Mesothelial cell of epicardium (in vitro differentiated cells): ENCODE data around the gene GRXCR2. TPM values are rescaled to one million over a fixed set of nuclear protein-coding genes. Genes with fewer than 3 reads are reported as not detected.

Experiments used
- DNase-seq, 2 experiments: peaks; one replicate each; pipeline ENCODE4 v3.0.0; 2021; ENCODE audit warnings: low spot score in 2 of 2; ENCODE audit not compliant: unreplicated experiment in 2 of 2
- H3K27ac Mint-ChIP-seq: 2 replicates; pipeline ENCODE4 v1.8.0; 2021; ENCODE audit warnings: mixed read lengths
- H3K27me3 Mint-ChIP-seq: 2 replicates; pipeline ENCODE4 v1.8.0; 2021; ENCODE audit warnings: low read depth, mixed read lengths
- H3K36me3 Mint-ChIP-seq: 2 replicates; pipeline ENCODE4 v1.8.0; 2021; ENCODE audit warnings: mixed read lengths
- H3K4me1 Mint-ChIP-seq: 2 replicates; pipeline ENCODE4 v1.8.0; 2021; ENCODE audit warnings: mixed read lengths
- H3K4me3 Mint-ChIP-seq: 2 replicates; pipeline ENCODE4 v1.8.0; 2021; ENCODE audit warnings: mild to moderate bottlenecking, moderate library complexity, mixed read lengths
- H3K9me3 Mint-ChIP-seq: 2 replicates; pipeline ENCODE4 v1.8.0; 2021; ENCODE audit warnings: mixed read lengths
- CTCF ChIP-seq: fragments of 200-600 bp; sonication (generic); IDR thresholded peaks from one replicate; pipeline ENCODE4 v1.5.0; 2021; ENCODE audit warnings: antibody characterized with exemption; ENCODE audit not compliant: unreplicated experiment
- total RNA-seq: library from RNA; stranded (reverse); gene quantifications from 3 replicates; pipeline ENCODE4 v1.2.1, GENCODE V29; 2021

Gene GRXCR2
- not detected in 3 replicates for total RNA-seq

- H3K27me3 Mint-ChIP-seq = peaks cover 4% of the 10 kb centered on the region
- DNase-seq = no peak
- H3K36me3 Mint-ChIP-seq = no peaks in the 10 kb centered on the region
- H3K4me3 Mint-ChIP-seq = no peak within 1 kb of the TSS
- no peaks in the 10 kb centered on the region for H3K4me1 Mint-ChIP-seq
- no peaks in the 10 kb centered on the region for H3K9me3 Mint-ChIP-seq
- H3K27ac Mint-ChIP-seq = no peak within 1 kb of the TSS
- TF ChIP-seq CTCF = no peak
These were observed at the start of gene GRXCR2 for GRCh38 chr5:145872914-145873313. GRXCR2 (minus strand) TSS chr5:145873014; CDS start chr5:145872968, 46 bp downstream.

- H3K9me3 Mint-ChIP-seq = no peaks in the 10 kb centered on the region
- DNase-seq = no peak
- H3K27me3 Mint-ChIP-seq = no peaks in the 10 kb centered on the region
- no peaks in the 10 kb centered on the region for H3K36me3 Mint-ChIP-seq
- H3K4me3 Mint-ChIP-seq = no peak overlapping the region
- no peak overlapping the region for H3K27ac Mint-ChIP-seq
- no peak for TF ChIP-seq CTCF
- peaks cover 17% of the 10 kb centered on the region for H3K4me1 Mint-ChIP-seq
These were observed 49.2 kb upstream of the GRXCR2 start for GRCh38 chr5:145922059-145922458.

- H3K36me3 Mint-ChIP-seq = no peaks in the 10 kb centered on the region
- TF ChIP-seq CTCF = no peak
These were observed 48.4 kb upstream of the GRXCR2 start for GRCh38 chr5:145921211-145921610.

GRCh38 chr5:145920542-145921210 lies 47.9 kb upstream of the GRXCR2 start:
- DNase-seq = no peak
- Mint-ChIP-seq H3K27me3 (no peaks in the 10 kb centered on the region), H3K36me3 (no peaks in the 10 kb centered on the region), H3K4me1 (peaks cover 14% of the 10 kb centered on the region), H3K9me3 (no peaks in the 10 kb centered on the region), H3K27ac (no peak overlapping the region), H3K4me3 (no peak overlapping the region)
- TF ChIP-seq CTCF = no peak

More at GRCh38 chr5:145921211-145921610, 48.4 kb upstream of the GRXCR2 start:
- Mint-ChIP-seq H3K9me3 (no peaks in the 10 kb centered on the region), H3K27me3 (no peaks in the 10 kb centered on the region), H3K4me1 (peaks cover 17% of the 10 kb centered on the region), H3K4me3 (no peak overlapping the region), H3K27ac (no peak overlapping the region)
- DNase-seq = no peak

- Mint-ChIP-seq H3K36me3 (no peaks in the 10 kb centered on the region), H3K27ac (no peak overlapping the region), H3K4me3 (no peak overlapping the region), H3K27me3 (no peaks in the 10 kb centered on the region), H3K9me3 (no peaks in the 10 kb centered on the region), H3K4me1 (peaks cover 5% of the 10 kb centered on the region)
- TF ChIP-seq CTCF = no peak
- DNase-seq = no peak
These were observed 46.6 kb upstream of the GRXCR2 start for GRCh38 chr5:145919413-145919812.

GRCh38 chr5:145918397-145918796 lies 45.6 kb upstream of the GRXCR2 start:
- H3K9me3 Mint-ChIP-seq = no peaks in the 10 kb centered on the region
- H3K36me3 Mint-ChIP-seq = no peaks in the 10 kb centered on the region
- no peak overlapping the region for H3K4me3 Mint-ChIP-seq
- TF ChIP-seq CTCF = no peak
- peaks cover 3% of the 10 kb centered on the region for H3K4me1 Mint-ChIP-seq
- DNase-seq = no peak
- no peak overlapping the region for H3K27ac Mint-ChIP-seq
- H3K27me3 Mint-ChIP-seq = no peaks in the 10 kb centered on the region
